ENCODE results near the gene SDK1.

SDK1 gene

GRCh38 chr7:4124556-4125477 is 823.8 kb downstream of the SDK1 start:
- no peak for DNase-seq

DNA sequence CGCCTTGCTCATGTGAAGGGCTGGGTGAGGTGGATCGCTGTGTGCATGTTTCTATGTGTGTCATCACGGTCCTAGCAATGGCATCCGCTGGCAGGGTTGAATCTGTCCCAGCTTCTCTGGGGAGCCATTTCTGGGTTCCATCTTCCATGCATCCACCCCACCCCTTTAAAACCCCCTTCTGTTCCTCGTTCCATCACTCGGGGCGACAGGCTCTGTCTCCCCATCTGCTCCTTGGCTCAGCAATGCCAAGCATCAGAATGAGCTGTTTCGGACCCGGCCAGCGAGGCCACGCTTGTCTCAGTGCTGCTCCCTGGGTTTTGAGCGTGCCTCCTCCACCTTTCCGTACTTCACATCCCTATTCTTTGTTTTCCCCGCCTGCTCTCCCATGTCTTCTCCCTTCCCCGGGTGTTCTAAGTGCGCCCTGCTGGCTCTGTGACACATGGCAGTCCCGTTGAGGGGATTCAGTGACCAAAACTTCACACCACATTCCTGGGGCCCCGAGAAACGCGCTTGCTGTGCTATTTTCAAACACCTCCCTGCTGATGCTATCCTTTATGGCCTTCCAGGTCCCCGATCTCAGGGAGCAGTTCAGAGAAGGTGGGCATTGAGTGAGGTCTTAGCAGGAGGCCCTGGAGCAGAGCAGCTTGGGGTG is 827.0 kb downstream of the SDK1 start:
- no peak for DNase-seq

GRCh38 chr7:4129481-4130122 is 828.5 kb downstream of the SDK1 start:
- peak; percentile 12 for DNase-seq

DNA sequence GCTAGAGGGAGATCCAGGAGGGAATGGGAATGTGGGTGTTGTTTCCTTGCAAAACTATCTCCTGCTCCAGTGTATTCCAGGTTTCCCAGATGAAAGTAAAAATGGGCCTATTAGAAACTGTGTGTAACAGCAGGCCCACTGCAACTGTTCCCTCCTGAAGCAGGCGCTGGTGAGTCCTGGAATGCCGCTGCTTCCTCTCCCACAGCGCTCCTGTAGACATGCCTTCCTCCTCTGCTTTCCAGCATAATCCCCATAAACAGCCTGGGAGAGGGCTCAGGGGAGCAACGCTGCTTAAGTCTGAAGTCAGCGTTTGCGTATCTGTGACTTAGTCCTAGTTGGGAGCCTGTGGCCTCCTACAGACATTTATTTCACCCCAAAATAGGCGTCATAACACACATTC is 830.0 kb downstream of the SDK1 start:
- no peak for DNase-seq

DNA sequence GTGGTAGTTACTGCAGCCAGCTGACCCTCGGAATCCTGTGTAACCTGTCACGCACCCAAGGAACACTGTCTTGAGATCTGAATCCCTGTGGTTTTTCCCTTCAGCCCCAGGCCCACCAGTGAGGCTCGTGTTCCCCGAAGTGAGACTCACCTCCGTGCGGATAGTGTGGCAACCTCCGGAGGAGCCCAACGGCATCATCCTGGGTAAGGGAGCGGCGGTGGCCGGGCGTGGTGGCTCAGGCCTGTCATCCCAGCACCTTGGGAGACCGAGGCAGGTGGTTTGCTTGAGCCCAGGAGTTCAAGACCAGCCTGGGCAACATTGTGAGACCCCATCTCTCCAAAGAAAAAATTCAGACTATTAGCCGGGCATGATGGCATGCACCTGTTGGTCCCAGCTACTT is 831.2 kb downstream of the SDK1 start:
- no peak for DNase-seq

GRCh38 chr7:4133491-4134044 is 832.5 kb downstream of the SDK1 start:
- no peak for DNase-seq

GRCh38 chr7:4134204-4134603 is 833.2 kb downstream of the SDK1 start:
- DNase-seq: no peak

- no peak for DNase-seq
These were observed 833.6 kb downstream of the SDK1 start for GRCh38 chr7:4134631-4135030.

DNA sequence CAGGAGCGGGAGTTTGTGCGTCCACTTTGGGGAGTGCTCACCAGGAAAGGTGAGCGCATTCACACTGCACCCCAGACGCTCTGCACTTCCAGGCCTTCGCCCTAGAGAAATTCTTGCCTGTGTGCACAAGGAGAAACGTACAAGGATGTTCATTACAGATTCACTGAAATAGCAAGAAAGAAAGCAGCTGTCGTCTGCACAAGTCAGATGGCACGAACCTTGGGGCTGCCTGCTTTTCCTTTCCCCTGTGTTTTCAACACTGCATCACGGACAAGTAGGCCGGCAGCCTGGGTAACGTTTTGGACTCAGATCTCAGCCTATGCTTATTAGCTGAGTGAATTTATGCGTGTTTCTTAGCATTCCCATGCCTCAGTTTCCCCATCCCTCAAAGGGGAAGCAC is 834.2 kb downstream of the SDK1 start:
- DNase-seq: no peak

DNA sequence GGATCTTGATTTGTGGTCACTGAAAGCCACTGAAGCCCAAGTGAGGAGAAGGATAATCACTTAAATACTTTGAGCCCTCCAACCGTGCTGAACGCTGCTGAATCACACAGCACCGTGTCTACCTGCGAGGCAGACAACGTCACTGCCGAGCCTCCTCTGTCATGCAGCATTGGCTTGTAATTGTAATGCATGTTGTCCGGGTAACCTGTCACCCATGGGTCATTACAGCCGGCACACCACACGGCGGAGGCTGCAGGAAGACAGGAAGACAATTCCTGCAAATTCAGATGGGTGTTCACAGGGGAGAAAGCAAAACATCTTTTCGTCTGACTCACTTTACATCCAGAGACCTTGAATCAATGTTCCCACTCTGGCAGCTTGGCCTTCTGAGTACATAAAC is 835.0 kb downstream of the SDK1 start:
- peak; percentile 43 for DNase-seq

- DNase-seq: peak; percentile 52
These were observed 835.6 kb downstream of the SDK1 start for GRCh38 chr7:4136501-4137110.

- DNase-seq: no peak
These were observed 836.5 kb downstream of the SDK1 start for GRCh38 chr7:4137552-4137951.

DNA sequence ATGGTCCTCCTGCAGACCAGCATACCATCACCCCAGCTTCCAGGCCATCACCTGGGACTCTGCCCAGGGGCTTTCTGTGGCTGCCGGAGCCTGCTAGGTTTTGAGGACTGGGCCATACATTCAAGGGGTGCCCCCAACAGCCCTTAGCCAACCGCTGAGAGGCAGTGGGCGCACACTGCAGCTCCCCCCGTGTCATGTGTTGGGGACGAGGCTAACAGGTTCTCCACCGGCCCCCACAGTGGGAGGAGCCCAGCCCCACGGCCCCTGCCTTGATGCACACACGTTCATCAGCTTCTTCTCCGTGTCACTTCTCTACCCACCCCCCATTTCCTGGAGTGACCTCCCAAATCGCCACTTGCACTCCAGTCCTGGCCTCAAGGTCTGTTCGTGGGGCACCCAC is 837.8 kb downstream of the SDK1 start:
- DNase-seq: no peak

- no peak for DNase-seq
These were observed 838.9 kb downstream of the SDK1 start for GRCh38 chr7:4139656-4140625.

GRCh38 chr7:4140933-4141332 is 839.9 kb downstream of the SDK1 start:
- no peak for DNase-seq

GRCh38 chr7:4143006-4143405 is 842.0 kb downstream of the SDK1 start:
- no peak for DNase-seq

GRCh38 chr7:4143511-4144171 is 842.6 kb downstream of the SDK1 start:
- DNase-seq: no peak

DNA sequence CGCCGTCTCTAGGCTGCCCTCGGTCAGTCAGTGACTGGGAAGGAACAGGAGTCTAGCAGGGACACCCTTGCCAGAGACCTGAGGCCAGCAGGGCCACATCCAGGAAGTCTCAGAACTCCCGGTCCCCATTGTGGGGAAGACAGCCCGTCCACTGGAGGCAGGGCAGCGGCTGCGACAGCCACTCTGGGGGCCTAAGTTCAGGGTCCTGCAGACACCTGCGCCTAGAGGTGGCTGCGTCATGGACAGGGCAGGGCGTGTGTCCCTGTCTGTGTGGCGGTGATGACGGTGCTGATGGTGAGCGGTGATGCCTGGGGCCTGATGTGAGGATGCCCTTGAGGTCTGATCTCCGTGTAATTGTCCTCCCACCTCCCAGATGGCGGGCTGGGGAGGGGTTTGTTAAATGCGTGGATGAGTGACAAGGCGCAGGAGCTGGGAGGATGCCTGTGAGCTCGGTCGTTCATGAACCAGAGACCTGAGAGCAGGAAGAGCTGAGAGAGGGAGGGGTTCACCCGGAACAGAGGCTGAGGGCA is 843.2 kb downstream of the SDK1 start:
- no peak for DNase-seq

DNA sequence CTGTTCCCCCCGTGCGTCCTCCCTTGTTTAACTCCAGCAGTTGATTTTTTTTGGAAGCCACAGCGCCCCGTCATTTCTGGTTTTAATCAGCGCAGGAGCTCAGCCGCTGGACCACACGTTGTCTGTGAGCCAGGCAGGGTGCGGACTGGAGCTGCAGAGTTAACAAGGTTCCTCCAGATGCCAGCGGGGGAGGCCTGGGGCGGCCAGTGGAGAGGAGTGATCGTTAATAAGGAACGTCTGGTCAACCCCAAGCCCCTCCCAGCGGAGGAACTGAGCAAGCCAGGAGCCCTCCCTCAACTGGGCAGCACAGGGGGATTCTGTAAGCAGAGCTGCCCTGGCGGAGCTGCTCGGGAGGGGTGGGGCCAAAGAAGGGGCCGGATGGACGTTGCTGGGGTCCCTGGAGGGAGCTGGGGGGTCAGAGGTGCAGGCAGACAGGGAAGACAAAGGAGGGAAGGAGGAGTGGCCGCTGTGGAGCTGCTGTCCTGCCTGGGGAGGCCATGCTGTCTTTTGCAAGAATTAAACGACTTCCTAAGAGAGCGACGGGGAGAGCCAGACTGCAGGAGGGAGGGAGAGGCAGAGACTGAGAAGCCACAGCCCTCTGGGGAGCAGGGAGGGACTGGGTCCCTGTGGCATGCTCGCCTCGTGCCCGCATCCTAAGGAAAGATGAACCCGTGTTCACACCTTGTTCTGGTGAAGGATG is 843.9 kb downstream of the SDK1 start:
- no peak for DNase-seq

- no peak for DNase-seq
These were observed 844.5 kb downstream of the SDK1 start for GRCh38 chr7:4145576-4145975.

All from NCI-H345 (cell line).